Stimulated activated CD8-positive, alpha-beta memory T cell treated with anti-CD3 and anti-CD28 coated beads, Interleukin-12 subunit alpha, Interleukin-12 subunit beta, amount 100 ng/mL, for 1 hour (primary cell): ENCODE results near the gene ACTL7B.
"Not testable (repeated sequence)": the region's sequence is repeated elsewhere in the genome, so short reads cannot be mapped to it uniquely, and the experiment has no call there.

Source experiments
- DNase-seq: peaks from one replicate; pipeline ENCODE4 v3.0.0-alpha.2; 2020; ENCODE audit warnings: low read depth

Gene ACTL7B

DNA sequence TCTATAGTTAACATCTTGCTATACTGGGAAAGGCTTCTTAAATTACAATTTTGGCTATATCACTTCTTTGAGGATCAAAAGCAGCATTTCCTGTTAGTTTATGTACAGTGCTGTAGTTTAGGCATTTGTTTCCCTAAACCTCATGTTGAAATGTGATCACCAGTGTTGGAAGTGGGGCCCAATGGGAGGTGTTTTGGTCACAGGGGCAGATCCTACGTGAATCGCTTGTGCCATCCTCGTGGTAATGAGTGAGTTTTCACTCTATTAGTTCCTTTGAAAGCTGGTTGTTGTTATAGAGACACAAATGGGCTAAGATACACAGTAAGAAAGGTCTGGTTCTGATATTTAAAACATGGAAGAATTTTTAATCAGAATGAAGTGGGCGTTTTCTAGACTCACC is 12.0 kb upstream of the ACTL7B start:
- no peak for DNase-seq

DNA sequence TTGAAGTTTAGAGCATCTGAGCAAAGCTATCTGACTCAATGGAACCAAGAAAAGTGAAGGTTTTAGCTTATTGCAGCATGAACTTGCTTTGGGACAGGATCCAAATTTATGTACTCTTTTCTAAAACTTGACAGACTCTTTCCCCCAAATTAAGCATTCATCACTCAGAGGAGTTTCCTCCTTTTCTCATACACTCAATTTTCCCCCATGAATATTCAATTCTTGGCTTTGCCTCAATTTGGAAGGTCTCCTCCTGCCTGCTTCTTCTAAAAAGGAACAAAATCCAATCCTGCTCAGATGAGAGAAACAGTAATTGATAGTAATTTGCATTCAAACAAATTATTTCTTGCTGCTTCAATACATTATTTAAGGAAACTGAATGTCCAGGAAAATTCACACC is 11.3 kb upstream of the ACTL7B start:
- no peak for DNase-seq

DNA sequence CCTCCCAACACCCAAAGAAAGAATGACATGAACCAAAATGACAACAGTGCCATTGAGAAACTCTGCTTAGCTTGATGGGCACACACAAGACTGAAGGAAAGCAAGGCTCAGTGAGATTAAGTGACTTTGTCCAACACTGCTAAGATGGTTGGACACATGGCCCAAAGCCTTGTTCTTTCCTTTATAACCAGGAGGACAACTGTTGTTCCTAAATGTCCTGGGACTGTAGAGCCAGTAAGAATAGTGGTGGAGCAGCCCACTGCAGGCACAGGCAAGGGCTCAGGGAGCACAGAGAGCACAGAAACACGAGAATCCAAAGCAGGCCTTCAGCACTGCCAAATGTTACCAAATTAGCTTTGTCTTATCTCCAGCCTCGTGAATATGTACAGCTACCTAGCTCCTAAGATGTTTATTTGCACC is 10.2 kb upstream of the ACTL7B start:
- DNase-seq: no peak

DNA sequence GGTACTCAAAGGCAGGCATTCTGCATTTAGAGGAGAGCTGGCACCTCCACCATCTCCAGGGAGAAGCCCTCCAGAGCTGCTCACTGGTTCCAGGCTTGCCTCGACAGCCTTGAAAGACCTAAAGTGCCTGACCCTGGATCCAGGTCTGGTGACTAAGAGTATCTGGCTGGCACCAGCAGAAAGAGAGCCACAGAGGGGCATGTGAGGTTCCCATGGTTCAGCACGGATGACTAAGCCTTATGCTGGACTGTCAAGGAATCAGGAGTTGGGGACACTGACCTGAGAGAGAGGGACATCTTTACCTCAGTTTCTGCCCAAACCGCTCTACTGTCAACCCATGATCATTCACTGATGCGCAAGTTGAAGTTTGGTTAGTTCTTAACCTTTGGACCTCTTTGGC is 9.3 kb upstream of the ACTL7B start:
- no peak for DNase-seq

DNA sequence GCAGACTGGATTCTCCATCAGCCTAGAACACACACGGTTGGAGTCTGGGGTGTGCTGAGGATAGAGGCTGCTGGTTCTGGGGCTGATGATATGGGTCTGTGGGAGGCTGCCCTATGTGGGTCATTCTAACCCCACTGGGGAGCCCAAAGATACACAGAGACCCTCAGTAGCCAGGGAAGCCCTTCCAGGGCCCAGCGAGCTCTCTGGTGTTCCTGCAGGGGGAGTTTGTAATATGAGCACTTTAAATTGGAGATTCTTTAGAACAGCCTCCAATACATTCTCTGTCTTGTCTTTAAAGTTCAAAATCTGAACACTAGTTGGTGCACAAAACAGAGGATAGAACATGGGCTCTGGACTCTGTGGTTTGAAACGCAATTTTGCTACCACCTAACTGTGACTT is 8.7 kb upstream of the ACTL7B start:
- DNase-seq: no peak

DNA sequence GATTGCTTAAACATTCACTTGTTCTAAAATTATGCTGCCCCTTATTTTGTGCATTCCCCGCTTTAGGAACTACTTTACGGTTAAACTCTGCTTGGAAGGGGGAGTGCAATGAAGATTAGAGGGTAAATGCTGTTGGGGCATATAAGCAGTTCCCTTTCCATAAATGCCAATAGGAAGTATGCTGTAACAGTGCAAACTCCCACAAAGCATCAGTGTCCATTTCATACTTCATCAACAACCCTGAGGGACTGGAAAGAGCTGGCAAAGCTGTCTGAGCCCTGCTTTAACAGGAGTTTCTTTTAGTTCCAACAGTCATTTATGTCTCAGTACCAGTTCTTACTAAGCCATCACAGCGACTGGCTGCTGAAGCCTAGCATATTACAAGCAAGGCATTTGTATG is 8.1 kb upstream of the ACTL7B start:
- no peak for DNase-seq

DNA sequence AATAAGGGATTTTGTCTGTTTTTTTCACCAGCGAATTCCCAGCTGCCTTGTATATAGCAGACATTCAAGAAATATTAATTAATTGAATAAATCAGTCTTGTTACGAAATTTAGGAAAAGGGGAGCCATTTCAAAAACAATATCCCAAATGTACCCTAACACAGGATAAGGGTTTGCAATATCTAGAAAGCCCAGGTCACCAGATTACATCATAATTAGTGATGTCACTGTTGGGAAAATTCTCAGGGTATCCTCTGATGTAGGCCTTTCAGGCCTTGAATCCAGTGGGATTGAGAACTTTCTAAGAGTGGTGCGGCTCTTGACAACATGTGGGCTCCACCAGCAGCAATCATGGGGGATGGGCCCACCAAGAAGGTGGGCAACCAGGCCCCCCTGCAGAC is 6.2 kb upstream of the ACTL7B start, which contains the start of gene ACTL7A:
TSS of gene ACTL7A (plus strand) at position 270 of the 400 bp plus-strand sequence. CDS start at position 327, 57 bp downstream.
- DNase-seq: no peak

DNA sequence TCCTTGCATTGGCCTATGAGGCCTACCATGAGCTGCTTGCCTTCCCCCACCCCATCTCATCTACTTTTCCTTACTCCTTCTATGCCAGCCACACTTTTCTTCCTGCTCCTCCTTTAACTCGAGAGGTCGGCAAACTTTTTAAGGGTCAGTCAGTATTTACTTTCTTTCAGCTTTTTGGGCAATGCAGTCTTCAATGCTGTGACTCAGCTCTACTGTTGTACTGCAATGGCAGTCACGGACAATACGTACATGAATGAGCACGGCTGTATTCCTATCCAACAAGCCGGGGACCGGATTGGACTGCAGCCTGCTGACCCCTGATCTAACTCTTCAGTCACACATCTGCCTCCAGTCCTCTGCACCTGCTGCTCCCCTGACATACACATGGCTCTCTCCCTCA is 5.7 kb upstream of the ACTL7B start:
- no peak for DNase-seq

DNA sequence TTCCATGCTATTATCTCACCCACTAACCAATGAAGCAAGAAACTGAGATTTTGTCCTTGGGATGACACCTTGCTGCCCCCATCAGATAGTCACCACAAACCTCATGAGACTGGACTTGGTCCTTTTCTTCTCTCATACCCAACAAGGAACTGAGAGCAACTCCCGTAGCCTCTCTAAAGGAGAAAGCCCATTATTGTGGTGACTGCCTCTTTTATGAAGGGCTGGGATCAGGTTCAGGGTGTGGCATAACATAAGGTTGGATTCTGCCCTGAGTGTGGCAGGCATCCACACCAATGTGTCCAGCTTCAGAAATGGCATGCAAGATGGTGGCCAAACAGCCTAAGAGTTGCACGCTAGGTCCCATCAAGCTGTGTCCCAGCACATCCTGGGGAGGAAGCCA is 5.0 kb upstream of the ACTL7B start:
- no peak for DNase-seq

DNA sequence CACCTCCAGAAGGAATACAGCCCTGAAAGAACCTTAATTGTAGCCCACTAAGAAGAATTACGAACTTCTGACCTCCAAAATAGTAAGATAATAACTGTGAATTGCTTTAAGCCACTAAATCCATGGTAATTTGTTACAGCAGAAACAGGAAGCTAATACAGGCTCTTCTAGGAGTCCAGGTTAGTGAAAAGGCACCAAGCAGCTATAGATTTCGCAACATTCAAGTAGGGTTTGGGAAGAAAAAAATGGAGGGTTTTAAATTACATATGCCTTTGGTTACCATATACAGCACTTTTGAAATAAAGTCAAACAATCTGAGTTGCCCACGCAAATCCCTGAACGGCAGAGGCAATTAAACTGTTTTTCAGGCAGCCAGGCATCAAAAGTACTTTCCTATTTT is 4.6 kb upstream of the ACTL7B start:
- DNase-seq: no peak

DNA sequence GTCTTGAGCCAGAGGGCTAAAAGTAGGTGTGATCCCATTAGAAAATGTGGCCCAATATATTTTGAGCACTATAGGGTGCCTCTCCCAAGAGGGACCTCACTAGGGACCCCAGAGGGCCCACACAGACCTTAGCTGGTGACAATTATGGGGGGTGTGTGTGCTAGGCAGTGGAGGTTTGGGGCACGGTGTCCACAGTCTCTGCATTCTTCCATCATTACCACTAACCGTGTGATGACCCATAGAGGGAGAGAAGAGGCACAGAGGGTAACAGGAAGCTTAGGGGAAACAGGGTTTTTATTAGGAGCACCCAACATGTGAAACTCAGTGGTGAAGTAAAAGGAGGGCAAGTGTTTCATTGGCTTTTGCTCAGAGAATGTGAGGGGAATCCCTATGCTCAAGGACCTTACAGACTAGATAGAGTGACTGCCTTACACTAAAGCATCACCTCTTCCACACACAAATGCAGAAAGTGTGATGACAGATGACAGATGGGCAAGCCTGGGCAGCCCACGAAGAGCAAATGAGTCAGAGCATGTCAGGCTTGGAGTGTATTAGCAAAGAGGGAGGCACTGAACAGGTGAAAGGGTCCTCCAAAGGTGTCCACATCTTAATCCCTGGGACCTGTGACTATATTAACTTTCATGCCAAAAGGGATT is 3.8 kb upstream of the ACTL7B start:
- DNase-seq: no peak

DNA sequence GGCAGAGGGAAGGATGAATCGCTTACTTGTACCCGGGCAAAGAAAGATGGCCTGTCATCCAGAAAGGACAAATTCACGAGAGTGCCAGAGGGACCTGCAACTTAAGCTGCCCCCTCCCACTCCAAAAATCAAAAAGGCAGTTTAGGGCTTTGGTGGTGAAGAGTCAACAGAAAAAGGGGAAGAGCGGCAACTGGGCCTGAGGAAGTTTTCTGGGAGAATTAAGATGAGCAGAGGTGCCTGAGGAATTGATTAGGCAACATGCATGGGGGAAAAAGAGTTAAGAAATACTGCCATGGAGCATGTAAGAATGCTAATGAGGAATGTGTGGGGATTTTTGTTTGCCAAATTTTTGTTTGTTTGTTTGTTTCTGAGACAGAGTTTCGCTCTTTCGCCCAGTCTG is 1.8 kb upstream of the ACTL7B start:
- no peak for DNase-seq

DNA sequence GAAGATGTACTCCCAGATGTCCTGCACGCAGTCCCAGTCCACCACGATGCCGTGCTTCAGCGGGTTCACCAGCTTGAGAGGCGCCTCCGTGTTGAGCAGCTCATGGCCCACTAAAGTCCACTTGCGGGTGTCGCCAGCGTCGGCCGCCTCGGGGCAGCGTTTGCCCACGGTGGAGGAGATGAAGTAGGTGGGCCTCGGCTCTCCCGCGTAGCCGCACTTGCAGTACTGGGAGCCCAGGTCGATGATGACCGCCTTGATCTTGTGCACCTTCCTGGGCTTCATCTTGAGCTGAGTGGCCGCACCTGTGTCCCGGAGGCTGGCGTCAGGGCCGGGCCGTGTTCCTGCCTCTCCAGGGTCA is 278 bp downstream of the ACTL7B start:
- no peak for DNase-seq

DNA sequence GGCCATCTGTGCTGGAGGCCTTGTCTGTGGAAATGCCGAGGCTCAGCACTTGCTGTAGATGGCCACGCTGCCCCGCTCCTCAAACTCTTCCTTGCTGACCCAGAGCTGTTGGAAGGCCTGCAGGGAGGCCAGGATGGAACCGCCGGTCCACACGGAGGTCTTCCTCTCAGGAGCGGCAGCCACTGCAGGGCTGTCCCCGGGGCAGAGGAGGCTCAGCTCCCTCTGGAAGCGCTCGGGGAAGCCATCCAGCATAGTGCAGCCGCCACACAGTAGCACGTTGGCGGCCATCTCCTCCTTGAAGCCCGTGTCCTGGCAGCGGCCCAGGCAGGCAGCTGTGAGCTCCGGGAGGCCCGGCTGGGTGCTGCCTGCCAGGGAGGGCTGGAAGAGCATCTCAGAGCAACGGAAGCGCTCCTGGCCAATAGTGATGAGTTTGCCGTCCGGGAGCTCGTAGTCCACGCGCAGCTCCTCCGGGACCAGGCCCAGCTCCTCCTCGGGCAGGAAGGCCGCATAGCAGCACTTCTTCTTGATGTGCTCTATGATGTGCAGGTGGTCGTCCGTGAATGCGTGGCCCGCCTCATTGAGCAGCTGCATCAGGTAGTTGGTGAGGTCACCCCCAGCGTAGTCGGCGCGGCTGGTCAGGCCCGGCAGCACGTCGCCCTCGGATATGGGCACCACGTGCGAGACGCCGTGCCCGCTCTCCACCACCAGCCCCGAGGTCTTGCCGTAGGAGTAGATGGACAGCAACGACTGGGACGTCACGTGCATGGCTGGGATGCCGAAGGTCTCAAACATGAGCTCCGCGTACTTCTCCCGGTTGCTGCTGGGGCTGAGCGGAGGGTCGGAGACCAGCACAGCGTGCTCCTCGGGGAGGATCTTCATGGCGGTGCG is 901 bp downstream of the ACTL7B start:
- DNase-seq: no peak

DNA sequence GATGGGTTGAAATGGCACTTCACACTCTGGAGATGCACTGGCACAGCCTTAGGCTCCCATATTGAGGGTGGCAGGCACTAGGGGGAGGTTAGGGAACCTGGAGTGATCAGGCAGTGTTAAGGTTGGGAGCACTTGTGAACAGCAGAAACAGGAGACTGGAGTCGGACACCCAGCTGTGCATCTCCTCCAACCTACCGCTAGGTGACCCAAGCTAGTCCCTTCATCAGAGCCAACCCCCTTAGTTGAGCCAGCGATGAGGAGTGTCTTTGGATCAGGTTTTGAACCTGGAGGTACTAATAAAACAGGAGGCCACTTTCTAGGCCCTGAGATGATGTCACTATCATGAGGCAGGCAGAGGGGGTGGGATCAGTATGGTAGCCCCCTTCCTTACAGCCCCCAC is 1.7 kb downstream of the ACTL7B start:
- DNase-seq: no peak

DNA sequence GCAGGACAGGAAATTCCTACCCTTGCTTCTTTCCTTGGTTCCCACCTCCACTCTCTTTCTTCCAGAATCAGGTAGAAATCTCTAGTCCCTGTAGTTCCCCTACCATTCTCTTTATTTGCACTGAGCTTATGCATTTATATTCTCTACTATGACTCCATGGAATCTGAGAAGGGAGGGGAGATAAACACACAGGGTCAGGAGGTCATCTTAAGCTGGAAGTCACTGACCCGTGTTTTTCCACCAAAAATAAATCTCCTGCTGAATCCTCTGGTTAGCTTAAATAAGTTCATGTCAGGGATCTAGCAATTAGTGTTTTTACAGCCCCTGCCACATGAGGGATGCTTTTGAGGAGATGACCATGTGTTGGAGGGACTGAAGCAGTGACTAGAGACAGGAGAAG is 3.7 kb downstream of the ACTL7B start:
- DNase-seq: no peak

DNA sequence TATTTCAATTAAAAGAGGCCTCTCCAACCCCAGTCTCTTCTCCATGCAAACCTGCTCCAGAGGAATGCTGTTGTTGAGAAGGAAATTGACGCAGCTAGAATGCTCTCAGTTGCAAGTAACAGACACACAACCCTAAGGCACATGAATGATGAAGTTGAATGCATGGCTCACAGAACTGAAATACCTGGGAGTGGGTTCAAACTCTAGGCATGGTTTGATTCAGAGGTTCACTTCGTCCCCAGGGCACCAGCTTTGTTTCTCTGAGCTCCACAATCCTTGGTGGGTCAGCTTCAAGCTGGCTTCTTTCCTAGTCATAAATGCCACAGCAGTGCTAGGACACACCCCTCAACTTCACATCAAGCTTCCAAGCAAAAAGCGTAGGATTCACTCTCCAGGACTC is 4.6 kb downstream of the ACTL7B start:
- no peak for DNase-seq

DNA sequence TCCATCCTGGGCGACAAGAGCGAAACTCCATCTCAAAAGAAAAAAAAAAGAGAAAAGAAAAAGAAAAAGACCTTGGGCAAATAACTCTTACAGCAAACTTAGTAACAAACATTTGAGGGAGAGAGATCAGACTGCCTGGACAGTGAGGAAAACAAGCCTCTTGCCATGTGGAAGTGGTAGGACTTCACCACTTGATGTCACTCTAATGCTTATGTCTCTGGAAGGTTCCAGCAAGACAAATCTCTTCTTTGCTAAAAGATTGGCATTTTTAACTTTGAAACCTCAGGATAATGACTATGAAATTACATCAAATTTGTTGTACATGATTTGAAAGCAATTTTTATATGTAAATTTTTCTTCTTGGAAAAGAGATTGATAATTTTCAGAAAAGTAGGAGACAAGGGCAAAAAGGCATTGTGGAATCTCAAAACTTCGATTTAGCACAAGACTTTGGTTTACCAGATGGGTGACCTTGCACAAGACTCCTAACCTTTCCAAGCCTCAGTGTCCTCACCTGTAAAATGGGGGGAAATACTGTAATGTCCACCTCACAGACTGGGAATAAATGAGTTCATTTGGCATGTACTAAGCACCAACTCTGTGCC is 5.4 kb downstream of the ACTL7B start:
- no peak for DNase-seq

DNA sequence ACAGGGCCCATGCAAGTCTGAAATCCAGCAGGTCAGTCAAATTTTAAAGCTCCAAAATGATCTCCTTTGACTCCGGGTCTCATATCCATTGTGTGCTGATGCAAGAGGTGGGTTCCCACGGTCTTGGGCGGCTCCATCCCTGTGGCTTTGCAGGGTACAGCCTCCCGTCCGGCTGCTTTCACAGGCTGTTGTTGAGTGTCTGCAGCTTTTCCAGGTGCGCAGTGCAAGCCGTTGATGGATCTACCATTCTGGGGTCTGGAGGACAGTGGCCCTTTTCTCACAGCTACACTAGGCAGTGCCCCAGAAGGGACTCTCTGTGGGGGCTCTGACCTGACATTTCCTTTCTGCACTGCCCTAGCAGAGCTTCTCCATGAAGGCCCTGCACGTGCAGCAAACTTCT is 7.5 kb downstream of the ACTL7B start:
- DNase-seq: not testable (repeated sequence)

DNA sequence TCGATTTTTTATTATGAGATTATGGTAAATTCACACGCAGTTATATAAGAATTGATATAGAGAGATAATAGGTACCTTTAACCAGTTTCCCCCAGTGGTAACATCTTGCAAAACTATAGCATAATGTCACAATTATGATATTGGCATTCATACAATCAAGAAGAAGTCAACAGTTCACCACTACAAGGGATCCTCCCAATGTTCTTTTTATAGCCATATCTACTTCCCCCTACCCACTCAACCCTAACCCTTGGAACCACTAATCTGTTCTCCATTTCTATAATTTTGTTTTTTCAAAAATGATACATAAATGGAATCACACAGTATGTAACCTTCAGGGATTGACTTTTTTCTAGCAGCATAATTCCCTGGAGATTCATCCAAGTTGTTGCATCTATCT is 9.8 kb downstream of the ACTL7B start:
- no peak for DNase-seq

DNA sequence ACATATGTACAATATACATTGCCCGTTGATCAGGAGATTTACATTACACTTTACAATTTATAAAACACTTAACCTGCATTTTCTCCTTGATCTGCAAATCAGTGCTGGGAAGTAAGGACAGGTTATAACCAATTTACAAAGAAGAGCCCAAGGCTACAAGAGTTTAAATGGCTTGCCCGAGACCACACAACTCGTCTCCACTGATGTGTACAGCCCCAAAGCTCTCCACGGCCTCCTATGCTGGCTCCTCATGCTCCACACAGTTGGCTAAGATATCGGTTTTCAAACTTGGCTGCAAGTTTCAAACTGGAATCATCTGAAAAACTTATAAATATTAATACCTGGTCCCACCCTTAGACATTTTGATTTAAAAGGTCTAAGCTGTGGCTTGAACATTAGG is 10.3 kb downstream of the ACTL7B start:
- DNase-seq: no peak

DNA sequence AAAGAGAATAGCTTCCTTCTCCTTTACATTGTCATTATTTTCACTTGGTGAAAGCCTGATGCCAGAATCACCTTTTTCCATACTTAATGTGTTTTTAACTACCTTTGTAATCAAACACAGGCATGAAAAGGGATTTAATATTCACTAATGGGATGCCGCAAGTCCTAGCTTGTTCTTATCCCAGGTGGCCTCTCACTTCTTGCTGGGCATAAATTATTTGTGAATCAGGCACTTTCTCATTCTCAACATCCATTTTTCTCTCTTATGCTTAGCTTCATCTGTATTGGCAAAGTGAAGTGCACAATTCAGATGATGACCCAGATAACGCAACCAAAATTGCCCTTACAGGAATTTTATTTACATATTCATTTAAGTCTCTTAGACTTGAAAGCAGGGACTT is 10.9 kb downstream of the ACTL7B start:
- DNase-seq: no peak

DNA sequence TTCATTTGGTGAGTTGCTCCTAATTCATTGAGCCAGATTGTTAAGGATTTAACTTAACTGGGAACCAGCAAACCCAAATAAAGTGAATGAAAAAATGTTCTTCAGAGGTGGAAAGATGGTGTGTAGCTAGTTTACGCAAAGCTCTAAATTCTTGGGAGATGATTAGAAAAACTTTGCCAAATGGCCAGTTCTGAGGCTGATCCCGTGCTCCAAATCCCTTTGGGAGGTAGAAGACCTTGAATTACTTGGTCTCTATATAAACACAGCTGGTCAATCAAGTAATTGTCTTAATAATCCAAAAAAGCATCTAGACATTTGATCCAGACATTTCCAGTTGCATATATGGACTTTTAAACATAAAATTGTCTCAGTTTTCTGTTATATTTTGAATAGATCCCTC is 11.4 kb downstream of the ACTL7B start:
- DNase-seq: no peak
